Esophagus squamous epithelium (tissue), 4 donors: ENCODE data around the gene HIKESHI.

ENCODE experiments used
- CTCF ChIP-seq, 6 experiments: fragments of 450-650 bp in 4 of 6; fragments of 200-600 bp in 2 of 6; sonication (generic) in 2 of 6; IDR thresholded peaks; one replicate each; pipeline ENCODE4 v1.5.1; 2016 to 2019; ENCODE audit warnings: antibody characterized with exemption in 6 of 6, mild to moderate bottlenecking in 4 of 6, moderate library complexity in 4 of 6
- POLR2A ChIP-seq, 4 donors: fragments of 450-650 bp; IDR thresholded peaks; one replicate each; pipeline ENCODE4 v1.6.1; 2017; ENCODE audit warnings: antibody characterized with exemption in 4 of 4, mild to moderate bottlenecking in 4 of 4, moderate library complexity in 3 of 4

GRCh38 chr11:86372041-86372440 lies 70.0 kb downstream of the HIKESHI start:
- TF ChIP-seq CTCF (IDR thresholded peaks at IDR 0.05) (no peak), POLR2A (IDR thresholded peaks at IDR 0.05) (no peak)
